ENCODE measurements around the gene YPEL5. TPM values are rescaled to one million over a fixed set of nuclear protein-coding genes. Genes with fewer than 3 reads are reported as not detected.

YPEL5 gene
- total RNA-seq, 1 donor from 2014 or later = 25.0 TPM

GRCh38 chr2:30152385-30152784 lies 5.6 kb downstream of the YPEL5 start:
- no peak overlapping the region for H3K4me3 Mint-ChIP-seq

GRCh38 chr2:30155202-30155601 lies 8.4 kb downstream of the YPEL5 start:
- H3K36me3 Mint-ChIP-seq (ENCODE audit: low read depth) = peaks cover 9% of the 10 kb centered on the region

More at GRCh38 chr2:30152385-30152784, 5.6 kb downstream of the YPEL5 start:
- no peak for TF ChIP-seq CTCF (conservative IDR thresholded peaks at IDR 0.05)
- DNase-seq (ENCODE audit: low read depth, low spot score) = no peak
- Mint-ChIP-seq H3K27me3 (ENCODE audit: low read depth) (no peaks in the 10 kb centered on the region), H3K4me1 (peaks cover 12% of the 10 kb centered on the region), H3K27ac (ENCODE audit: unreplicated experiment) (no peak overlapping the region), H3K9me3 (no peaks in the 10 kb centered on the region), H3K36me3 (ENCODE audit: low read depth) (peaks cover 1% of the 10 kb centered on the region)

GRCh38 chr2:30155889-30156658 lies 9.3 kb downstream of the YPEL5 start:
- Mint-ChIP-seq H3K9me3 (no peaks in the 10 kb centered on the region), H3K4me3 (no peak overlapping the region), H3K27ac (ENCODE audit: unreplicated experiment) (no peak overlapping the region), H3K27me3 (ENCODE audit: low read depth) (no peaks in the 10 kb centered on the region), H3K36me3 (ENCODE audit: low read depth) (peaks cover 9% of the 10 kb centered on the region), H3K4me1 (no peaks in the 10 kb centered on the region)
- no peak for TF ChIP-seq CTCF (conservative IDR thresholded peaks at IDR 0.05)
- no peak for DNase-seq (ENCODE audit: low read depth, low spot score)

More at GRCh38 chr2:30155202-30155601, 8.4 kb downstream of the YPEL5 start:
- no peak for DNase-seq (ENCODE audit: low read depth, low spot score)
- Mint-ChIP-seq H3K4me1 (no peaks in the 10 kb centered on the region), H3K9me3 (no peaks in the 10 kb centered on the region), H3K27ac (ENCODE audit: unreplicated experiment) (no peak overlapping the region), H3K4me3 (no peak overlapping the region), H3K27me3 (ENCODE audit: low read depth) (no peaks in the 10 kb centered on the region)
- no peak for TF ChIP-seq CTCF (conservative IDR thresholded peaks at IDR 0.05)

- H3K36me3 Mint-ChIP-seq (ENCODE audit: low read depth) = peaks cover 9% of the 10 kb centered on the region
- no peaks in the 10 kb centered on the region for H3K9me3 Mint-ChIP-seq
- no peak overlapping the region for H3K4me3 Mint-ChIP-seq
- DNase-seq (ENCODE audit: low read depth, low spot score) = no peak
- H3K27me3 Mint-ChIP-seq (ENCODE audit: low read depth) = no peaks in the 10 kb centered on the region
- H3K4me1 Mint-ChIP-seq = no peaks in the 10 kb centered on the region
- no peak overlapping the region for H3K27ac Mint-ChIP-seq (ENCODE audit: unreplicated experiment)
- TF ChIP-seq CTCF (conservative IDR thresholded peaks at IDR 0.05) = no peak
Measured at GRCh38 chr2:30157616-30158015, 10.8 kb downstream of the YPEL5 start.

GRCh38 chr2:30159766-30160165 lies 13.0 kb downstream of the YPEL5 start:
- Mint-ChIP-seq H3K4me3 (no peak overlapping the region), H3K9me3 (no peaks in the 10 kb centered on the region), H3K27me3 (ENCODE audit: low read depth) (no peaks in the 10 kb centered on the region), H3K27ac (ENCODE audit: unreplicated experiment) (no peak overlapping the region), H3K4me1 (no peaks in the 10 kb centered on the region), H3K36me3 (ENCODE audit: low read depth) (peaks cover 9% of the 10 kb centered on the region)
- DNase-seq (ENCODE audit: low read depth, low spot score) = no peak
- no peak for TF ChIP-seq CTCF (conservative IDR thresholded peaks at IDR 0.05)

Measured in neural crest cell (in vitro differentiated cells).